Upper lobe of left lung (tissue), 6 donors: Measurements from ENCODE around the gene TBCK. TPM values are rescaled to one million over a fixed set of nuclear protein-coding genes. Genes with fewer than 3 reads are reported as not detected.

Source experiments
- ATAC-seq, 2 donors: fragments of 200-7000 bp; cut with Tn5 transposase; one replicate each; pipeline ENCODE4 v1.9.1; 2022; ENCODE audit warnings: mild to moderate bottlenecking in 2 of 2, moderate library complexity in 2 of 2; ENCODE audit not compliant: low FRiP score in 2 of 2
- DNase-seq, 2 donors: peaks; one replicate each; pipeline ENCODE4 v3.0.0-alpha.2; 2019 to 2020
- H3K27ac ChIP-seq, 4 donors: fragments of 200-600 bp; sonication (generic); one replicate each; pipeline ENCODE4 v1.5.1; 2016 to 2019
- H3K27me3 ChIP-seq, 4 donors: fragments of 200-600 bp; sonication (generic); one replicate each; pipeline ENCODE4 v1.5.1; 2017 to 2019
- H3K36me3 ChIP-seq, 4 donors: fragments of 200-600 bp; sonication (generic); one replicate each; pipeline ENCODE4 v1.5.1; 2016 to 2019
- H3K4me1 ChIP-seq, 4 donors: fragments of 200-600 bp; sonication (generic); one replicate each; pipeline ENCODE4 v1.5.1; 2018 to 2019
- H3K4me3 ChIP-seq, 4 donors: fragments of 200-600 bp; sonication (generic); one replicate each; pipeline ENCODE4 v1.5.1; 2017 to 2019; ENCODE audit warnings: mild to moderate bottlenecking in 2 of 4, moderate library complexity in 1 of 4
- H3K9me3 ChIP-seq, 4 donors: fragments of 200-600 bp; sonication (generic); one replicate each; pipeline ENCODE4 v1.5.1; 2018 to 2019
- CTCF ChIP-seq, 6 experiments: fragments of 450-650 bp in 4 of 6; fragments of 200-600 bp in 2 of 6; sonication (generic) in 2 of 6; IDR thresholded peaks; one replicate each; pipeline ENCODE4 v1.5.1; 2016 to 2019; ENCODE audit warnings: antibody characterized with exemption in 6 of 6
- EP300 ChIP-seq, 4 donors: sonication (generic); formaldehyde crosslinking; IDR thresholded peaks; one replicate each; pipeline ENCODE4 v1.5.1; 2017; ENCODE audit warnings: antibody characterized with exemption in 4 of 4, control low read depth in 2 of 4
- POLR2A ChIP-seq, 4 donors: fragments of 450-650 bp; IDR thresholded peaks; one replicate each; pipeline ENCODE4 v1.5.1; 2016 to 2017; ENCODE audit warnings: antibody characterized with exemption in 4 of 4, mild to moderate bottlenecking in 2 of 4
- POLR2AphosphoS5 ChIP-seq, 2 donors: sonication (generic); formaldehyde crosslinking; IDR thresholded peaks; one replicate each; pipeline ENCODE4 v1.5.1; 2017; ENCODE audit warnings: antibody characterized with exemption in 2 of 2
- WGBS, 2 donors: methylation state at CpG; one replicate each; pipeline ENCODE4 v1.1.5; 2017 to 2018; 5-methylcytosine and 5-hydroxymethylcytosine counted together
- total RNA-seq, 6 donors: library from RNA; depleted of rRNA in 4 of 6; stranded (reverse); fragments of >200 nt in 4 of 6; gene quantifications; one replicate each; pipeline versions ENCODE4 v1.1.0 to v1.2.1, GENCODE V29; 2016 to 2021
- donor health status: DM: no; HTN: no; CAD: no; lungs with moderate emphysema.
- donor health status: DM: no; HTN: yes; CAD: no; lungs with severe emphysema.

Gene TBCK
- total RNA-seq, 6 donors from 2014 or later, result 24.8 to 54.5 (median 32.3) TPM

- H3K4me1 ChIP-seq, result no peaks in the 10 kb centered on the region
- no peak for ATAC-seq
- H3K9me3 ChIP-seq, result no peaks in the 10 kb centered on the region
- no peak overlapping the region for H3K27ac ChIP-seq
- H3K36me3 ChIP-seq, result peaks cover 0 to 26% (median under 1%) of the 10 kb centered on the region in 4 donors
- WGBS, 2 donors, result 90 to 92% methylated on average over 4 of the region's 4 CpGs
- H3K4me3 ChIP-seq, result no peak overlapping the region
- no peaks in the 10 kb centered on the region for H3K27me3 ChIP-seq
- DNase-seq, result no peak
- TF ChIP-seq POLR2A (IDR thresholded peaks at IDR 0.05) (no peak), POLR2AphosphoS5 (IDR thresholded peaks at IDR 0.05) (no peak), CTCF (IDR thresholded peaks at IDR 0.05) (no peak), EP300 (IDR thresholded peaks at IDR 0.05) (no peak)
Measured at GRCh38 chr4:106299977-106300376, 16.0 kb downstream of the TBCK start.

- DNase-seq (no peak), ATAC-seq (no peak)
- Histone ChIP-seq H3K27ac (no peak overlapping the region), H3K4me3 (no peak overlapping the region), H3K27me3 (no peaks in the 10 kb centered on the region), H3K9me3 (no peaks in the 10 kb centered on the region), H3K4me1 (no peaks in the 10 kb centered on the region), H3K36me3 (peaks cover 8 to 48% (median 11%) of the 10 kb centered on the region in 4 donors)
- TF ChIP-seq POLR2AphosphoS5 (IDR thresholded peaks at IDR 0.05) (no peak), CTCF (IDR thresholded peaks at IDR 0.05) (no peak), EP300 (IDR thresholded peaks at IDR 0.05) (no peak), POLR2A (IDR thresholded peaks at IDR 0.05) (no peak)
Measured at GRCh38 chr4:106297245-106298035, 18.6 kb downstream of the TBCK start.

- Histone ChIP-seq H3K36me3 (peaks cover 9 to 58% (median 12%) of the 10 kb centered on the region in 4 donors), H3K9me3 (no peaks in the 10 kb centered on the region), H3K4me1 (no peaks in the 10 kb centered on the region), H3K4me3 (no peak overlapping the region), H3K27me3 (no peaks in the 10 kb centered on the region), H3K27ac (no peak overlapping the region)
- ATAC-seq (no peak), DNase-seq (peak in 1 of 2 donors; percentile 40)
- 93 to 99% methylated on average over 10 of the region's 10 CpGs for WGBS, 2 donors
- TF ChIP-seq POLR2AphosphoS5 (IDR thresholded peaks at IDR 0.05) (no peak), POLR2A (IDR thresholded peaks at IDR 0.05) (no peak), CTCF (IDR thresholded peaks at IDR 0.05) (no peak), EP300 (IDR thresholded peaks at IDR 0.05) (no peak)
Measured at GRCh38 chr4:106294062-106294461, 21.9 kb downstream of the TBCK start.

- no peak for TF ChIP-seq CTCF (IDR thresholded peaks at IDR 0.05)
- TF ChIP-seq POLR2A (IDR thresholded peaks at IDR 0.05), result no peak
- TF ChIP-seq POLR2AphosphoS5 (IDR thresholded peaks at IDR 0.05), result no peak
- no peak for TF ChIP-seq EP300 (IDR thresholded peaks at IDR 0.05)
- ATAC-seq (no peak), DNase-seq (no peak)
- peaks cover 9 to 52% (median 12%) of the 10 kb centered on the region in 4 donors for H3K36me3 ChIP-seq
- H3K27me3 ChIP-seq, result no peaks in the 10 kb centered on the region
- no peaks in the 10 kb centered on the region for H3K9me3 ChIP-seq
- H3K4me1 ChIP-seq, result peaks cover 0 to 6% (median 0%) of the 10 kb centered on the region in 4 donors
- WGBS, 2 donors, result 96% methylated on average over 5 of the region's 5 CpGs
- no peak overlapping the region for H3K4me3 ChIP-seq
- no peak overlapping the region for H3K27ac ChIP-seq
Measured at GRCh38 chr4:106291678-106292077, 24.3 kb downstream of the TBCK start.

- ATAC-seq, result no peak
- no peak for DNase-seq
- H3K27me3 ChIP-seq, result no peaks in the 10 kb centered on the region
- no peak overlapping the region for H3K4me3 ChIP-seq
- H3K9me3 ChIP-seq, result no peaks in the 10 kb centered on the region
- TF ChIP-seq CTCF (IDR thresholded peaks at IDR 0.05) (no peak), EP300 (IDR thresholded peaks at IDR 0.05) (no peak), POLR2A (IDR thresholded peaks at IDR 0.05) (no peak), POLR2AphosphoS5 (IDR thresholded peaks at IDR 0.05) (no peak)
- WGBS, 2 donors, result 96 to 100% methylated on average over 2 of the region's 2 CpGs
- H3K36me3 ChIP-seq, result peaks cover 9 to 40% (median 11%) of the 10 kb centered on the region in 4 donors
- H3K27ac ChIP-seq, result no peak overlapping the region
- peaks cover 0 to 6% (median 0%) of the 10 kb centered on the region in 4 donors for H3K4me1 ChIP-seq
Measured at GRCh38 chr4:106289737-106290136, 26.3 kb downstream of the TBCK start.
